ENCODE measurements around the gene CX3CR1.
A peak's percentile ranks its signal among the peaks of the same experiment; 100 is the strongest.

CX3CR1 gene

DNA sequence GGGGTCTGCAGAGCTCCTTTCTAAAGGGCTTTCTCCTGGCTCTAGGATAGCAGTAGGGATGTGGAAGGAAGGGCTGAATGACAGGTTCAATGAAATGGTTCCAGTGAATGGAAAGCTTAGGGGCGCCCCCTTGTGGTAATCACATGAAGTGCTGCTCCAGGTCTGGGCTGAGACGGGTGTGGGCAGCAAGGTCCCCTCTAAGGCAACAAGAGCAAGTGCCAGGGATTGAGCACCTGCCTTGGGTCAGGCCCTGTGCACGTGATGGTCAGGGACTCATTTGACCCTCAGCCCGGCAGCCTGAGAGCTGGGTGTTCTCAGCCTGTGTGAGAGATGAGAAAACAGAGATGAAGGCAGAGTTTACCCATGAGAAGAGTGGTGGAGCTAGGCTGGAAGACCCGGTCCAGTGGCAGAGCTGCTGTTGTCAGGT, 12.1 kb upstream of the CX3CR1 start:
- peak; percentile 2 for DNase-seq

DNA sequence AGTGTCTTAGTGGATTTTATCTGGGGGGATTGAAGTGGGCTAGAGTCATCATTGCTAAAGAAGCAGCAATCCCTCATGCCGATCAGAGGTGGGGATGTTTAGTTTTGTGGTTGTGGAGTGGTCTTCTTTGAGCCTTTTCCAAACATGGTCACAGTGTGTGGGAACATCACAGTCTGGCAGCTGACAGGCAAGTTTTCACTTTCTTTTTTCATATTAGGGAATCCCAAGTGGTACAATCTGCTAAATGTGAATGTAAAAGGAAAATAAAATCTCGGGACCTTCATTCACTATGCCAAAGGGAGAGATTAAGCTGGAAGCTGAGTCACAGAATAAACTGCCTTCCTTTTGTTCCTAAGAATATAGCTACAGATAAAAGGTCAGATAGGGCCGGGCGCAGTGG, 10.4 kb upstream of the CX3CR1 start:
- DNase-seq, result no peak

DNA sequence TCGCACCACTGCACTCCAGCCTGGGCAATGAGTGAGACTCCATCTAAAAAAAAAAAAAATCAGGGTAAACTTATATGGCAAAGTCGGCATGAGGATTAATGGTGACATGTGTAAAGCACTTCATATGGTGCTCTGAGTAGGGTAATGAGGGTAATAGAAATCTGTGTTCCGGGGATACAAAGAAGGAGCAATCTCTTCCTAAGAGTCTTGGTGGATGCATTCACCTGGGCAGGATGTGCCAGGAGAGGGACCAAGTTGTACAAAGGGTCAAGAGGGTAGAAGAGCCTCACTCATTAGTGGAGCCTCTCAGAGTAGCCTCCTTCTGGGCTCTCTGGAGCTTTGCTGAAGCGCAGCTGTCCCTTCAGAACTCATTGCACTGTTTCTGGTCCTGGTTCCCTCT, 9.3 kb upstream of the CX3CR1 start:
- DNase-seq, result no peak

DNA sequence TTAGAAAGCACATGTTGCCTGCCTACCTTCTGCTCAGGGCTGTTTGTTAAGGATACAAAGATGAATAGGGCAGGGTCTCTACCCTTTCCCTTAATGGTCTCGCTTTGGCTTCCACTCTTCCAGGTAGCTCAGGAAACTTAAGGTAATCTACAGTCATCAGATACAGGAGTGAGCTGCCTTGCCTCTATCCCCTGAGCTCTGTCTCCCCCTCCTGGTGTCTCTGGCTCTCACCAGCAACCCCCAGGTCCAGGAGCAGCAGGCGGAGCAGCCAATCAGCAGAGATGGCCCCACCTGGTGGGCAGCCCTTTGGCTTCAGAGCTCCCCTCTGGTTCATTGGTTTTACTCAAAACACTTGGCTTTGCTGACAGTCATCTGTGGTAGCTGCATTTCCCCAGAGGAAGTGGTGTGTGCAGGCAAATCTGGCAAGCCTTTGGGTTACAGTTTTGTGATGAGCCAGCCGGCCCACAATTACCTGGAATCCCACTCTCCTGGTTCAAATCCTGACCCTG, 8.5 kb upstream of the CX3CR1 start:
- DNase-seq, result peak; percentile 31

DNA sequence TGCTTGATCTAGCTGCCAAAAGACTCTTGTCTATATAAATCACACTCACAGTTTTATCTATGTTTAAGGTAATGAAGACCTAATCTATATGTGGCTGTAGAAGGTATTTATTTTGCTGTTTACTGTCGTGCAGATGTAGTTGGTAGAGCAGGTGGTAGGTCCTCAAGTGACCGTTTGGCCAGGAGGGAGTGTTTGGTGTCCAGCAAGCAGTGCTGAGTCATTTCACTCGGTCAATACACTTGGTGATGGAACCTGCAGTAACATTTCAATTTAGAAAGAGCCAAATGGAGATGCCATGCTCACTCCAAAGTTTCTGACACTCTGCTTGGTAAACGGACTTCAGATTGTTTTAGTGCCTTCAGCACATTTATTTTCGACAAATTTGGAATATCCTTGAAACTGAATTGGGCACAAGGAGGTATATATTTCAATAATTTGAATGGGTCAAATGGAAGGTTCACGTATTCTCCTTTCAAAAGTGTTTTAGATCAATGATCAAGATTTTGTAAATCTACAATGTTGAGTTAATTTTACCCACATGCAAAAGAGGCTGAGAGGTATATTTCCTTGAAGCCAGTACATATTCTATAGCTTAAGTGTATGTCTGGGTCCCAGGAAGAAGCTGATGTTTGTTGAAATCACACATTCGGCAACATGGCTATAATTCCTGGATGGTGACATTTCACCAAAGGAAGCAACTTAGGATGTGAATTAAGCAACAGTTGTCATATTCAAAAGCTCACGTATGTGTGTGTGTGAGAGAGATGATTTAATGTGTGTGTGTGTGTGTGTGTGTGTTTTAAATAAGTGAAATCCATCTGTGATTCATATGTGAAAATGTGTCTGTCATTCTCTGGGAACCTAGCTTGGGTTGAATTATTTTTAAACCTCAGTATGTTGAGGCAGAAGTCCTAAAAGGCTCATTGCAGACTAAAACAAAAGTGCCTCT, 7.7 kb upstream of the CX3CR1 start:
- no peak for DNase-seq

DNA sequence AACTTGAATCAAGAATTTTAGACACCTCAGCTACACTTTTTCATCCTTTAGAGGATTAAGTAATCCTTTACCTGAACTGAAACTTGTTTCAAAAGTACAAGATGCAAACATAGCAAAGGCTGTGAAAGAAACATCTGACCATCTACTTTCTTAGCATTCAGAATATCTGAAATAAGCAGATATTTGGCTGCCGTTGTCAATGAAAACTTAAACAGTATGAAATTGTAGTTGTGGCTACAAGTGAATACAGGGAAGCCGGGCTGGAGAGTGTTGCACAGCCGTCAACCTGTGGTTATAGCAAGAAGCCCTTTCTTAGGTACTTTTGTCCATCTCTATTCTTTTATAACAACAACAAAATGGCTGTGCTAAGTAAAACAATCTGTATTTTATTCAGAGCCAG, 6.9 kb upstream of the CX3CR1 start:
- DNase-seq, result no peak

DNA sequence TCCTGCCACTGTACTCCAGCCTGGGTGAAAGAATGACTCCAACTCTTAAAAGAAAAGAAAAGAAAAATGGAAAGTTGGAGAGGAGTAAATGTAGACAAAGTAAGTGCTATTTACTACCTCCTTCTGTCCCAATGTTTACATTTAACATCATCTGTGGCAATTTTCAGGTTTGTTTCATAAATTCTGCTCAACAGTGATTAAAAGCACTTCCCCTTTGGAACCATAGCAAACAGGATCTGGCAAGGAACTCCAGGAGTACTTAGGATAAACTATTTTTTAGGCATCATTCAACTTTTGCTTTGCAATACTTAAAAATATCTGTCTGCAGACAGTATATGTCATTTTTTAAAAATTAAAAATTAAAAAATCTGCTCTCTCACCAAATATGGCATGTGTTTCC, 5.5 kb upstream of the CX3CR1 start:
- DNase-seq, result no peak

DNA sequence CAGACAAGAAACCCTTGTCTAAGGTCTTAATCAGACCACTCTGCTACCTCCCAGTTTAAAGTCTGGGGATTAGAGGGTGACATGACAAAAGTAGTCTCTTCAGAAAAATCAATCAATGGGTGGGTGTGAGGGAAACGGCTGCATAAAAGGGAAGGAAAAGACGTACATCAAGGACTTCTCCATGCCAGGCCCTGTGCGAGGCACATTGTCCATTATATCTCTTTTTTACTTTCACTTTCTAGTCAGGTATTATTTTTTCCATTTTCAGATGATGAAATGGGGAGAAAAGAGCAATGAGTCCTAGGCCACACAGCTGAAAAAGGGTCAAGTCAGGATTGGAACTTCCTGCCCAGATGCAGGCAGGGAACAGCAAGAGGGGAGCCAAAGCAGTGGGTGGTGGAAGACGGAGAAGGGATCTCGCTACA, 4.6 kb upstream of the CX3CR1 start:
- DNase-seq, result no peak

DNA sequence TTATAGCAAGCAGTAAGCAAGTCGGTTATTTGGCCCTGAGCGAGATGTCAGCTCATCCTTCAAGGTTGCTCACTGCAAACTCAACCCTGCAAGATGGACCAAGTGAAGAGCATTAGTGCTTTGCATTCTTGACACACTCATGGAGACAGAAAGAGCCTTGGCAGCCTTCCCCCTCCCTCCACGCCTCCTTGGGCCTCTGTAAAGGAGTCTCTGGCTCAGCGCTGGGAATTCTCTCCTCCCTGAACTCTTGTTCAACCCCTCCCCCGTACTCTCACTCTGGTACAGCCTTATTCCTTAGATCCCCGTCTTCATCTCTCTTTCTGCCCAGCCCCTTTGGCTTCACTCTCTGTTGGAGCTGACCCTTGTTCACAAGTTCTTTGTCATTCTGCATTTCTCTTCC, 2.2 kb upstream of the CX3CR1 start:
- no peak for DNase-seq

DNA sequence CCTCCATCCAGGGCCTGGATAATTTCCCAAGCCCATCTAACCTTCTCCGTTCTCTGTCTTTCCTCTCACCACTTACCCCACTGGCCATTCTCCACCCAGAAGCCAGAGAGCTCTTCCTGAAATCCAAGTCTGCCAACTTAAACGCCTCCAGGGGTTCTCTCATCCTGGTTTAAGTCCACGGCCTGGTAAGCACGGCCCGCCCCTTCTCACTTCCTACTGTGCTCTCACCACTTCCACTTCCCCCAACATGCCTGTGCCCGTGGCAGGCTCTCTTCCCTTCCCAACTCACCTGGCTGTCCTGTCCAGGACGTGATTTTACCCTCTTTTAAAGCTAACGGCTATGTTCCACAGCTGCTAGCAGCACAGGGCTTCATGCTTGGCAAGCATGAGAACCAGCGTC, 1.7 kb upstream of the CX3CR1 start:
- DNase-seq, result no peak

DNA sequence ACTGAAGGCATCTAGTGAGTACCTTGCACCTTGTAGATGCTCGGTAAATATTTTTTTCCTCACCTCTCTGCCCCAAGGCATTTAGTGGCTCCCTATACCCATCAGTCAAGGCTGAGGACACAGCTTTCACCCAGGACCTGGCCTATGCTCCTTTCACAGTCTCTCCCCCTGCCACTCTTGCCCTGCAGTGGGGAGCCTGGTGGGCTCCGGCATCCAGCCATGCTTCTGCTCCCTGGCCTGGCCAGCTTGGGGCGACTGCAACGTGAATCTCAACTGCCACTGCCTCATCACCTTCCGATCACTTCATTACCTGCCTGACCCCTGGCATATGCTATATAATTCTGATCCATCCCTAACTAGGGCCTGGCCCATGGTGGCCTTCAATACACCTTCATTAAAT, 735 bp upstream of the CX3CR1 start:
- no peak for DNase-seq

DNA sequence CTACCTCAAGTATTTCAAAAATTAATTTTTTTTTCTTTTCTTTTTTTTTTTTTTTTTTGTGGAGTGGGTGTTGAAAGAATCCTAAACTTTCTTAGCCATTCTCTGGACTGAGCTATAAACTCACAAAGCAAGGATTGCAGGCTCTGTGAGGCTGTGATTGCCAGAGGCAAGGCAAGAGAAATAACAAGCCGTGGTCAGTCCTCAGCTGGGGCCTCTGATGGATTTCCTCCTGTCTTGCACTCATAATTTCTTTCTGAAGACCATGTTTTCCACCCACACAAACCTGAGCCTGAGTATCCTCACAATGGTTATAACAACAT, 1.3 kb downstream of the CX3CR1 start:
- no peak for DNase-seq

DNA sequence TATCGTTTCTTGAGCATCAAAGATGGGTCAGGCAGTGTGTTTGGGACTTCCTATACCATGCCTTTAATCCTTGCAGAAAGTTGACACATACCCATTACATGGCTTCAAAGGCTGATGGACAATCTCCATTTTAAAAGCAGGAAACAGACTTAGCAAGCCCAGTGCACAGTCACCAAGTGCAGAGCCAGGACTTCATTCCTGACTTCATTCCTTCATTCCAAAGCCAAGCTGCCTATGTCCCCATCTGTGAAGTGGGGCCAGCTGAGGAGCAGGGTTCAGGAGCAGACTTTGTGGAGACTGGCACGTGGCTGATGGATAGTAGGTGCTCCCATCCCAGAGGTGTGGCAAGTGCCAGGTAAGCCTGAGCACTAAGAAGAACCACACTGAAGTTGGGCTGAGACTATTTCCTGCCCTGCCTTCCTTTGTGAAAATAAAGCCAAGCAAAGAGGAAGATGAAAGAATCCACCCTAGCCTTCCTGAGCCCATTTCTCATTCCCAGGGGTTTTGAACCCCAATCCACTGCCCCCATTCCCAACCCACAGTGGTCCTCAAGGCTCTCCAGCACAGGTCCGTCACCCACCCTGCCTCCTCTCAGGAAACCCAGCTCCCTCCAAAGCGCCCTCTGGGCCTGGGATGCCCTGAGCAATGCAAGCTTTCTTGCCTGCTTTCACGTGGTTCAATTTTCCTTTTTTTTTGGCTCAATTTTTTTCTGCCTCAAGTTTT, 1.8 kb downstream of the CX3CR1 start:
- no peak for DNase-seq

DNA sequence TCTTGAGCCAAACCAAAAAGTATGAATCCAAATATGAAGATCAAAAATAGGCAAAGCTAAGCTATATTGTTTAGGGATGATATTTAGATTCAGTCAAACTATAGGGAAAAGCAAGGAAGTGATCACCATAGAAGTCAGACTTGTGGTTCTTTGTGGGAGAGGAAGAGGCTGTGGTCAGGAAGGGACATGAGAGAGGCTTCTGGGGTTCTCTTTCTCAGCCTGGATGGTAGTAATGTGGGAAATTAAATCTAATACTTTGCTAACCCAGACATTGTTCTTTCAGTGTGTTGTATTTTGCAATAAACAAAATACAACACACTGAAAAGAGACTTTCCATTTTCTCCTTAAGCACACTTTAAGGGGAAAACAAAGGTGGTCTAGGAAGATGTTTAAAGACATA, 3.1 kb downstream of the CX3CR1 start:
- DNase-seq, result no peak

DNA sequence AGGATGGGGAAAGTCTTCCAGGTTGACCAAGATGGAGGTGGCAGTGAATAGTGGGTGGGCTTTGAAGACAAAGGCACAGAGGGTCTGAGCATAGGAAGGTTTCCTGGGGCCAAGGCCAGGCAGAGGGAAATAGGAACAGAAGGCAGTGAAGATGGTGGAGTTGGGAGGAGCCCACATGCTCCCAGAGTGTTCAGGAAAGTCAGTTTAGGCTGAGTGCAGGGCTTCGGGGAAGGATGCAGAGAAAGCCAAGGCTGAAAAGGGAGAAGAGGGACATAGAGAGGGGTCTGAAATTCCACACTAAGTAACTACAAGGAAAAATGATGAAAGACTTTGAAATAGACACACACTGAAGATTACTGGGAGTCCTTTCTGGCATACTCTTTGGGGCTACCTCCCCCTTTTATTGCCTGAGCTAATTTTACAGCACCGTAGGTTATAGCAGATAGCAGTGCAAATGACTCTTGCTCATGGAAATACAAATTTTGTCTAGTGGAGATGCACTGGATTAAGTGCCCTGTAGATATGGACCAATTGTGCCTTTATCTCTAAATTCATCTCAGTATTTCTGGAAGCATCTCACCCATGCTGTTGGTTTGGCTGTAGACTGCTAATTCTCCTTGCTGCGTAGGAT, 3.8 kb downstream of the CX3CR1 start:
- DNase-seq, result no peak

DNA sequence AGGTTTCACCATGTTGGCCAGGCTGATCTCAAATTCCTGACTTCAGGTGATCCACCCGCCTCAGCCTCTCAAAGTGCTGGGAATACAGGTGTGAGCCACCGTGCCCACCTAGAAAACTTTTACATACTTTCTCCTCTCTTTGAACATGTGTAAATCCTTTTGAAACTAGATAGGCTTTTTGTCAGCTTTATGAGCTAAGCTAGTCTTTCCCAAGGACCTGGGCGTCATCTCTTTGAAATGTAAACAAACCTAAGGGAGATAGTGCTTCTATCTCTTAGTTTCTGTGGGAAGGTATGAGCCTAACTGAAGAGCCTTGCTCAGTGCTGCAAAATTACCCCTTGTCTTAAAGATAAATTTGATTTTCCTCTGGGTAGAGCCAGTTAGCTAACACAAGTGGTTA, 4.8 kb downstream of the CX3CR1 start:
- no peak for DNase-seq

DNA sequence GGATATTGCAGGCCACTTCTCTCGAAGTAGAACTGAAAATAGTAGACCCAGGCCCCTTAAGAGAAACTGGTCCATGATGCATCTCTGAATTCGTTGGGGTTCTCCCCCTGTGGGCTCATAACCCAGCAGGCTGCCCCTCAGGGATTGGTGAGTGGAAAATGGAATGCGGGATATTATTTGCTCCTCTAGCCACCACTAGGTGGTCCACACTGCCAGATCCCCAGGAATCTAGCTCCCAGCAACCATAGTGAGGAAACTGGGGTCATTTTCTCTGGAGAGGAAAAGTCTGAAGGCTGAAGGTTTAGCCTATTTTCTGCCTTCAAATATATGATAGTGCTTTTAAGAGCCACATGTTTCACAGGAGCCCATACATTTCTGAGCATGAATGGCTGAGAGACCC, 6.7 kb downstream of the CX3CR1 start:
- no peak for DNase-seq

DNA sequence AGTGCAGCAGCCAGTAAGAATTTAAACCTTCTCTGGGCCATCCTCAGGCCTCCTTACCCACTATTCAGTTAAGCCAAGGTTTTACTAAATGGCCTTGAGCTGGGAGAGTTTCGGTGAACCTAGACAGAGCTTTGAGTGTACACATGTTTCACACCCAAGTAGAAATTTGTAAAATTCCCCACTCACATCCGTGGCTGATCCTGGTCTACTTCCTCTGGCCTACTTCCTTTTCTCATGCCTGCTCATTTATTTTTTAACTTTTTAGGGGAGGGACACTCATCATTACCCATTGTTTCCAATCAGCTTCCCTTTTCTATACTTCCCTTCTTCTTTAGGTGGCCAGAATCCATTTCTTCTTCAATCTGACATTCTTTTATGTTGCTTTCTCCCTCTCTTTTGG, 7.6 kb downstream of the CX3CR1 start:
- DNase-seq, result no peak

DNA sequence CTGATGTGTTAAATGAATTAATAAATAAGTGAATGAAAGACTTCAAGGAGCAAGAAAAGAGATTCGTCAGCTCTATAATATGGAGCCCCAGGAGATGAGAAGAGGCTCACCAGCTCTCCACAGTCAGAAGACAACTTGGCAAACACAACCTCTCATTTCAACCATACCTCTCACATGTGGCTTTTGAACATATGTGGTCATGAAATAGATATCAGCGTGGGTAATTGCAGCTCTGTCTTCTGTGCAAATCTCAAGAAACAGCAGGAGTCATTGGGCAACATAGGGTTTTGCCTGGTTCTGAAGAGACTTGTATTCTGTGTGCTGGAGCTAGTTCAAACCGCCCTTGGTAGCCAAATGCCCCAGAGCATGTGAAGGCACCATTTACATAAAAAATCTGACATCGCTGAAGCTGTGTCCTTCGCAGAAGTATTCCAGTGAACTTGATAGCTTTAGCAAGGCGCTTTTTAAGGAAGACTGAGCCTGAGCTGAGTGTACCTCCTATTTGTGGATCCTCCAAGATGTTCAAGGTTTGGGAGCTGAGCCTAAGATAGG, 8.4 kb downstream of the CX3CR1 start:
- no peak for DNase-seq

DNA sequence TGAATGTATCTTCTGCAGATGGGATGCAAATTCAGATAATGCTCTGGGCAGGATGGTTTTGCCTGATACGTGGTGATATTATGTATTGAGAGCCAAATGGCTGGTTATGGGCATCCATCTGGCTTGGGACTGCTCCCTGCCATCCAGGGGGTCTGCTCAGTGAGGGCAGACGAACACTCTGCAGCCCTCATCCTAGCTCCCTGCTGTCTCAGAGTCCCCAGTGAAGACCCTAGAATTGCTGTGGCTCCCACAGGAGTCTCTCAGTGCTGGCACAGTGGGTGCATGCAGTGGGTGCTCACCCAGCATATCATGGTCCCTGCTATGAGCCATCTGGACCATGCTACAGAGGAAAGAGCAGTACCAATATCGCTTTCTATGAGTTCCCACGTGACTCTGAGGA, 10.3 kb downstream of the CX3CR1 start:
- DNase-seq, result no peak

DNA sequence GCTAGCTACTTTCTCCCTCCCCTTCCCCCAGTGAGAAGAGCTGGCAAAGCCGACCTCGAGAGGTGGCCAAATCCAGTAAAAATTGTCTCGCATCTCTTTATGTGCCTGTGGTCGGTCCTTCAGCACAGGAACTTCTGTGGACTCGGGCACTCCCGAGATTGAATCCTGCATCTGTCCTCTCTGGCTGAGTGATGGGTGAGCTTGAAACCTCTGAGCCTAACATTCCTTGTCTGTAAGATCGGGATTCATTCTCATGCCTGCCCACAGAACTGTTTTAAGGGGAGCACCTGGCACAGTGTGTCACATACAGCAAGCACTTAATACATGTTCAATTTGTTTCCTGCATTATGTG, 11.3 kb downstream of the CX3CR1 start:
- no peak for DNase-seq

DNA sequence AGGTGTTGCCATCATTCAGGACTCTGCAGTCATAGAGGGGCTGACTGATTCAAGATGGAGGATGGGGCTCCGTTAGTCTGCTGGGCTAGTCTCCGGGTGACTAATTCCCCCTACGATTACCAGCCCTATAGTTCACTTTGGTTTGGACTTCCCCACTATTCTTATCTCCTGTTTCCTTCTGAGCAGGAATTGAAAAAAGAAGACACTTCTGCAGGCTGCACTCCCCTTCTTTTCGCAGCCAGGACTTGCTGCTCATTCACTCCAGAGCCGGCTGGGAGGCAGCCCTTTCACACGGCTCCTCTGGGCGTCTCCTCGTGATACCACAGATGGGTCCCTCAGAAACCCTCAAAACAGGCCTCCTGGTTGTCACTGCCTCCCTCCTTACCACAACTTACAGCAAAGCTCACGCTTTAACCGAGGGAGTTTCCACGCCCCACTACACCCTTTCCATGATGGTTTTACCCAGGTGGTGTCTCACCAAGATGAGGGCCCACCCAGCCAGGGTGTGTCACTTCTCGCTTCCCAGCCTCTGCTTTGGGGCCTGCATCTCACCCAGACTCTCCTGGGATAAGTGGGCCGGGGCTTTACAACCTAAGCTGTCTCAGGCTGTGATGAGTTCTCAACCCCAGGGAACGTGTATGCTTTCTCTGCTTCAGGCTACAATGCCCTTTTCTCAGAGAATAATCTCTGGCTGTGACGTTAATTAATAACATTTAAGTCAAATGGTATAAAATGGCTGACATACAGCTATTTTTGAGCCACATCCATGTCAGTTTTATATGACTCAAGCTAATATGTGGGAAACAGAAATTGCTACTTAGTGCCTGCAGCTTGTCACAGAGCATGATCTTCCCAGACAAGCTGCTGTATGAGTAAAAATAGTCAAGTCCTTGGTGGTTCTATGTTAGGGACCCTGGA, 11.9 kb downstream of the CX3CR1 start:
- no peak for DNase-seq

DNA sequence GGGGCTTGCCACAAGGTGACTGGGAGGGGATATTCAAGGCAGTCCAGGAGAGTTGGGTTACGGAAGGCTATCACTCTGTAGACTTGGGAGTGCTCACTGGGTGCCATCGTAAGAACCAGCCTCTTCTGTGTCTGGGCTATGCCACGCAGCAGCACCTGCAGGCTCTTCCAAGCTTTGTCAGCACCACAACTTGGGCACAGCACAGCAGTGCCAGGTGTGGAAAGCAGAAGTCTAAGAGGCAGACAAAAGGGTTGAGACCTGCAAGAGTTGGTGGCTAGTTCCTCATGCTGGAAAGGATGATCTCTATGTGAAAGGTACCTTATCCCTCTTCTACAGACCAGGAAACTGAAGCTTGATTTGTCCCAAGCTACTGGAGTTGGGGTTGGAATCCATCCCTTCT, 15.8 kb downstream of the CX3CR1 start:
- DNase-seq, result no peak

All from NCI-H2107 (cell line).